ENCODE data around the gene GATAD2A.

DNA sequence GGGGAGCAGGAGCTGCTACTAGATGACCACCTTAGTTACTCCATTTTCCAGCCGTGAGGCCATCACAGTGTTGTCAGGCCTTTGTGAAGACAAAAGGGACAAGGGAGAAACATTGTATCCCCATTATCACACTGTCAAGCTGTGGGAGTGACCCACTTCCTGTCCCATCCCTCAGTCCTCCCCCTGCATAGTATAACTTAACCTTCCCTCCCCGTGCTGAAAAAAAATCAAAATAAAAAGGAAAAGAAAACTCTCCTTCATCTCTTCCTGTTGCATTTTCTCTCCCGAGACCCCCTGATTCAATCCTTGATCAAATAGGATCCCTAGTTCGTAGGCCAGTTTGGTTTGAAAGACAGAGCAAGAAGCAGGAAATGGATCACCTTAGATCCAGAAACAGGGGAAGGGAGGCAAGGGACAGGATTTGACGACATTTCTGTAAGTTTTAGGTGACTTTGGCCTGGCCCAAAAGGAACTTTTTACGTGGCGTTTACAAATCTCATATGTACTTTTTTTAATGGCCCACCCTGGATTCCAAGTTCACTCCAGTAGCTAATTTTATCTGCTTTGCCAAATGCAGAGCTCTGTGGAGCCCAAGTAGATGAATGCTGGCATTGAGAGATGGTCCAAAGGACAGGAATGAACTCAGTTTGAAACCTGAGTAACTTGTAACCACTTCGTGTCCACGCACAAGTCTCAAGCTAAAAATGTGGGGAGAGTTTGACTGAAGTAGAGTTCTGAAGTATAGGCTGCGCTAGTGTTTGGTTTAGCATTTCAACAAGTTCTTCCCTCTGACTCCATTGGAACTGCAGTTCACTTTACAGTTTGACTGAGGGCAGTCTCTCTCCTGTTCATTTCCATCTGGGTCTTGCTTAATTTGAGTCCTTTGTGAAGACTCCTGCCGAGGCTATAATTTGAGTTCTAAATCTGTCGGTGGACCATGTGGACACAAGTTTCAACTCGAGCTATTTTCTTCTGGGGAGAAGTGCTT is 16.6 kb upstream of the GATAD2A start:
- TF ChIP-seq, protein P1, sequence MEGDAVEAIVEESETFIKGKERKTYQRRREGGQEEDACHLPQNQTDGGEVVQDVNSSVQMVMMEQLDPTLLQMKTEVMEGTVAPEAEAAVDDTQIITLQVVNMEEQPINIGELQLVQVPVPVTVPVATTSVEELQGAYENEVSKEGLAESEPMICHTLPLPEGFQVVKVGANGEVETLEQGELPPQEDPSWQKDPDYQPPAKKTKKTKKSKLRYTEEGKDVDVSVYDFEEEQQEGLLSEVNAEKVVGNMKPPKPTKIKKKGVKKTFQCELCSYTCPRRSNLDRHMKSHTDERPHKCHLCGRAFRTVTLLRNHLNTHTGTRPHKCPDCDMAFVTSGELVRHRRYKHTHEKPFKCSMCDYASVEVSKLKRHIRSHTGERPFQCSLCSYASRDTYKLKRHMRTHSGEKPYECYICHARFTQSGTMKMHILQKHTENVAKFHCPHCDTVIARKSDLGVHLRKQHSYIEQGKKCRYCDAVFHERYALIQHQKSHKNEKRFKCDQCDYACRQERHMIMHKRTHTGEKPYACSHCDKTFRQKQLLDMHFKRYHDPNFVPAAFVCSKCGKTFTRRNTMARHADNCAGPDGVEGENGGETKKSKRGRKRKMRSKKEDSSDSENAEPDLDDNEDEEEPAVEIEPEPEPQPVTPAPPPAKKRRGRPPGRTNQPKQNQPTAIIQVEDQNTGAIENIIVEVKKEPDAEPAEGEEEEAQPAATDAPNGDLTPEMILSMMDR (conservative IDR thresholded peaks at IDR 0.05 in 1 of 2, IDR thresholded peaks at IDR 0.05 in 1 of 2; ENCODE audit: extremely low read depth in 1 of 2, insufficient read depth in 1 of 2, low read depth in 1 of 2, low read length in 2 of 2): no peak
- TF ChIP-seq EZH2 (IDR thresholded peaks at IDR 0.05; ENCODE audit: borderline replicate concordance, low read length): no peak

Data from mammary epithelial cell (primary cell).